ENCODE results near the gene ADIRF.

Gene ADIRF

DNA sequence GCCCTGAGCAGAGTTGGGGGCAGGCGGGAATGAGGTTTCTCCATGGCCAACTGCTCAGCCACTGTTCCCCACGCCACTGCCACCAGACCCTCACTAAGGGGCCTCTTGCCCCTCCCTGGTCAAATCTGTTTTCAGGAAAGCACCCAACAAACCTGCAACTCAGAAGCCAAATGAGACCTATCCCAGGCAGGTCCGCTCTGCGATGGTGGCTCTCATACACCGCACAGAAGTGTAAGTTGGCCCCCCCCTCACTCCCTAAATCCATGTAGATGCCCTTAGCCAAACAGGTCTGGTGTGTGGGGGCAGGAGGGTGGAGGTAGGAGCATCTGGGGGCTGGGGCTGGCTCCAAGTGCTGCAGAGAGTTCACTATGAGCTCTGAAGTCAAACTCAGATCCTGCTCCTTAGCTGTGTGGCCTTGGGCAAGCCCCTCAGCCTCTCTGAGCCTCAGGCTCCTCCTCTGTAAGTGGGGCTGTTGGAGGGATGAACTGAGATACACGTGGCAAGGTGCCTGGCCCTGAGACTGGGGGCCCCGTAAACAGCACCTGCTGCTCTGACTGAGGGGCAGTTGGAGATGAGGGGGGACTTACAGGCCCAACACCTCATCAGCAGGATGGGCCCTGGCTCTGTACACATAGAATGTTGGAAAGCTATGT is 12.0 kb upstream of the ADIRF start:
- no peak for TF ChIP-seq ZFX (IDR thresholded peaks at IDR 0.05)
- TF ChIP-seq, protein P1, sequence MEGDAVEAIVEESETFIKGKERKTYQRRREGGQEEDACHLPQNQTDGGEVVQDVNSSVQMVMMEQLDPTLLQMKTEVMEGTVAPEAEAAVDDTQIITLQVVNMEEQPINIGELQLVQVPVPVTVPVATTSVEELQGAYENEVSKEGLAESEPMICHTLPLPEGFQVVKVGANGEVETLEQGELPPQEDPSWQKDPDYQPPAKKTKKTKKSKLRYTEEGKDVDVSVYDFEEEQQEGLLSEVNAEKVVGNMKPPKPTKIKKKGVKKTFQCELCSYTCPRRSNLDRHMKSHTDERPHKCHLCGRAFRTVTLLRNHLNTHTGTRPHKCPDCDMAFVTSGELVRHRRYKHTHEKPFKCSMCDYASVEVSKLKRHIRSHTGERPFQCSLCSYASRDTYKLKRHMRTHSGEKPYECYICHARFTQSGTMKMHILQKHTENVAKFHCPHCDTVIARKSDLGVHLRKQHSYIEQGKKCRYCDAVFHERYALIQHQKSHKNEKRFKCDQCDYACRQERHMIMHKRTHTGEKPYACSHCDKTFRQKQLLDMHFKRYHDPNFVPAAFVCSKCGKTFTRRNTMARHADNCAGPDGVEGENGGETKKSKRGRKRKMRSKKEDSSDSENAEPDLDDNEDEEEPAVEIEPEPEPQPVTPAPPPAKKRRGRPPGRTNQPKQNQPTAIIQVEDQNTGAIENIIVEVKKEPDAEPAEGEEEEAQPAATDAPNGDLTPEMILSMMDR (conservative IDR thresholded peaks at IDR 0.05), result no peak
- H3K27ac ChIP-seq, result no peak overlapping the region

DNA sequence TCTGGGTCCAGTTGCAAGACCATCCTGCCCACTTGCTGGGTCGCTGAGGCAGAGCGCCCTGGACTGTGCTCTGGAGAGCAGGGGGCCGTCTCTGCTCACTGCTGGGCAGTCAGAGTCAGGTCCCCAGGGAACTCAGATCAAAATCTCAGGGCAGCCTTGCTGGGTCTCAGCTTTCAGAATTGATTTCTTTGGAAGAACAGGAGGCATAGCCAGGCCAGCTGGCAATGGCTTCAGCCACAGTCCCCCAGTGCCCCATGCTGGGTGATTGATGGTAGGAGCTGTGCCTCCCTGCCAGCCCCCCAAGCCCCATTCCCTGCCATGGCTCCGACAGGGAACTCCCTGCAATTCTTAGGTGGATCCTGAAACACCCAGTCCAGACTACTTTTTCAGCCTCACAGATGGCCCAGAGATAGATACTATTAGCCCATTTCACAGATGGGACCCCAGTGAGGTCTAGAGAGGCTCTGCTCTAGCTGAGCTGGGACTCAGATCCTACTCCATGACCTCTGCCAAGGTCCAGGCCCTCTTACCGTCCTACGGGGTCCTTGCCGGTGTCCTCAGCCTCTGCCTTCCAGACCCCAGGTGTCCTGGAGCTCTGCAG is 11.3 kb upstream of the ADIRF start:
- TF ChIP-seq ZFX (IDR thresholded peaks at IDR 0.05), result no peak
- TF ChIP-seq, protein P1 (conservative IDR thresholded peaks at IDR 0.05), result no peak
- H3K27ac ChIP-seq, result no peak overlapping the region

DNA sequence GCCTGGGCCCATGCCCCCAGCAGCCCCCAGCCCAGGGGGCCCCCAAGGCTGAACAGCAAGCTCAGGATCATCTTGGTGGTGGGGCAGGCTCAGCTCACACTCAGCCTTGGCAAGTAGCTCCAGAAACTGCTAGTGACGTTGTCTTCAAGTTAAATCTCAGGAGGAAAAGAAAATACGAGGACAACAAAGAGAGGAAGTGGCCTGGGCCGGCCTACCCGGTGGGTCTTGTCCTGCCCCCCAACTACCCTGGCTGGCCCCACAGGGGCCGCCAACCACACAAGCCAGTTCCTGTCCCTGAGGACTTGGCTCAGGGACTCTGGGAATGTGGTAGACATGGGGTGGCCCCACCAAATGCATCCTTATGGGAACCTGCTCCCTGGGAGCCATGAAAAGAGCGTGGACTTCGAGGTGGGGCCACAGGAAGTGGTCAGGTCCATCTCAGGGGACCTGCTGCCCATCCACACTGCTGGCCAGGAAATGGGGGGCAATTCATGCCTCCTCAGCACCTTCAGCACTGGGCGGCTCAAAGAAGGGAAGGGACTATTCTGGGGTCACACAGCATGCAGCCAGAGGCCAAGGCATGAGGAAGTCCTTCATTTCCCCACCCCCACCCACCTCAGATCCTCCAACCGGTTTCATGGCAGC is 10.7 kb upstream of the ADIRF start, which contains the start of gene MMRN2:
Gene MMRN2, minus strand, starts transcription at position 145 of the 645 bp plus-strand sequence. Its CDS starts 74 bp downstream, at position 71.
- no peak within 1 kb of the TSS for H3K27ac ChIP-seq
- TF ChIP-seq, protein P1 (conservative IDR thresholded peaks at IDR 0.05), result no peak
- no peak for TF ChIP-seq ZFX (IDR thresholded peaks at IDR 0.05)

DNA sequence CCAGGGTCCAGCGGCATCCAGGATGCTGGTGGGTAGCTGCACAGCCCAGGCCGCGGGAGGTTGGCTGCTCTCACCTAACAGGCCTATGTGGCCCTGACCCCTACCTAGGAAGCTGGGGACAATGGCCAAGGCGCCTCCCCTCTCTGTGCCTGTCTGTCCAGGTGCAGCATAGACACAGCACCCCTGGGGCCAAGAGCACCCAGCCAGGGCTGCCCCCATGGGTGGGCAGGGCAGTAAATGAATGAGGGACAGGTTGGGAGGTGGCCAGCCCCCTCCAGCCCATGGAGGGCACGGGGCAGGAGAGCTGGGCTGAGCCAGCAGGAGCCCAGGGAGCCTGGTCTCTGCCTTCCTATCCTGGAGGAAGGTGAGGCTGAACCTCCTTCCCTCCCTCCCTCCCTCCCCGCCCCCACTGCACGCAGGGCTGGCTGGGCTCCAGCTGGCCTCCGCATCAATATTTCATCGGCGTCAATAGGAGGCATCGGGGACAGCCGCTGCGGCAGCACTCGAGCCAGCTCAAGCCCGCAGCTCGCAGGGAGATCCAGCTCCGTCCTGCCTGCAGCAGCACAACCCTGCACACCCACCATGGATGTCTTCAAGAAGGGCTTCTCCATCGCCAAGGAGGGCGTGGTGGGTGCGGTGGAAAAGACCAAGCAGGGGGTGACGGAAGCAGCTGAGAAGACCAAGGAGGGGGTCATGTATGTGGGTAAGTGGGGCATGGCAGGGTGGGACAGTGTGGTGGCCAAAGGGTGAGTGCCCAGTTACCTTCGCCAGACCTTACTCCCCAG is 10.0 kb upstream of the ADIRF start, which contains the start of gene SNCG:
Gene SNCG, plus strand, starts transcription at position 484 of the 785 bp plus-strand sequence. Its CDS starts 99 bp downstream, at position 583.
- H3K27ac ChIP-seq, result peak within 1 kb of the TSS; percentile 34
- no peak for TF ChIP-seq ZFX (IDR thresholded peaks at IDR 0.05)
- TF ChIP-seq, protein P1 (conservative IDR thresholded peaks at IDR 0.05), result no peak

DNA sequence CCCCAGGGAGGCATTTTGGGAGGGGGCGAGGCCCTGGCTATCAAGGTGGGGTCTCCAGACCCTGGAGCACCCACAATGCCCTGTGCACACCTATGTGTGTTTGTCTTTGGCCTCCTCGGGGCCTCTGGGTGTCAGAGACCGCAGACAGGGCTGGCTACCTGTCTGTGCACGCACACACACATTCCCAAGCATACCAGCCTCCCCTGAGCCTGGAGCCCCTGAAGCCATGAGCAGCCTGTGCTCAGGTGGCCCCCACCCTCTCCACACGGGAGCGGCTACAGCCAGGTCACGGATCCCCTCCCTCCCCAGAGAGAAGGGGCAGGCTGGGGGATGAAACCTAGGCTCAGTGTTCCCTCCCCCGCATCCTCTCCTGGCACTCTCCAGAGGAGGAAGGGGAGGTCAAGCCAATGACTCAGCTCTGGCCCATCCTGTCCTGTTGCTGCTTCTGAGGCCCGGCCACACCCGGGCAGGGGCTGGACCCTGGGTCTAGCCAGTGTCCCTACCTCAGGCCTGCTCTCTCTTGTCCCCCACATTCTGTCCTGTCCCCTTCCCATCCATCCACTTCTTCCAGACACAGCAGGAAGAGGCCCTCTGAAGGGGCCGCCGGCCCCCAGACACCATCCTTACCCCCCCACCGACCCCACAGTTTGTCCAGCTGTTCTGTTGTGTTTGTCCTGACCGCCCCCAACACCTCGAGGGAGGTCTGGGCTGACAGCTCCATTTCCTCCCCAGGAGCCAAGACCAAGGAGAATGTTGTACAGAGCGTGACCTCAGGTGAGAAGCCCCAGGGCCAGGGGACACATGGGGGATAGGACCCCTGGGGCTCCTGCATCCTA is 9.2 kb upstream of the ADIRF start:
- H3K27ac ChIP-seq, result peak overlapping the region; percentile 34
- no peak for TF ChIP-seq ZFX (IDR thresholded peaks at IDR 0.05)
- TF ChIP-seq, protein P1 (conservative IDR thresholded peaks at IDR 0.05), result no peak

DNA sequence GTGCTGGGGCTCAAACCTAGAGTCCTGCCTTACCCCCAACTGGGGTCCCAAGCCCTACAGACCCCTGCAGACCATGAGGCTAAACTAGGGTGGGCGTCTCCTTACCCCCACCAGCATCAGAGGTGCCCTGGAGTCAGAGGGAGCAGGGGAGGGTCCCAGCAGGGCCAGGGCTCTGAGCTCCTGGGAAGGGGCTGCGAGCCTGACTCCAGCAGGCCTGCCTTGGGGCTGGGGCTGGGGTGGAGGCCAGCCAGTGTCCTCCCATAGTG is 8.6 kb upstream of the ADIRF start:
- H3K27ac ChIP-seq, result peak overlapping the region; percentile 34
- no peak for TF ChIP-seq ZFX (IDR thresholded peaks at IDR 0.05)
- TF ChIP-seq, protein P1 (conservative IDR thresholded peaks at IDR 0.05), result no peak
